Measurements from ENCODE around the gene RCBTB1.

DNA sequence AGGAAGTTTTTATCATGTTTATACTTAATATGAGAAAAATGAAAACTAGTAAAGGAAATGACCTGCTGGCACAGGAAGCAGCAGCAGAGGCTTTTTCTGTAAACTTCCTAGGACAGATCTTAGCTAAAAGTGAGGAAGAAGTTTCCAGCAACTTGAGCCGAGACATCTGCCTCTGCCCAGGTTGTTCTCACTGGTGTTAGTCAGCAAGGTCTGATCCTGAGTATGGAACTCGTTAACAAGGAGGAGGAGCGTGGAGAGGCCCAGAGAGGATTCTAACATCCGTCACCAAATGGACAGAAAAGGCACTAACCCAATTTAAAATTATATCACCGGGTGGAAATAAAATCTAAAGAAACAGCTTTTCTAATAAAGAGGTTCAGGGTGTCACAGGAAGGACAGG is 46.0 kb downstream of the RCBTB1 start:
- TF ChIP-seq, protein P1, sequence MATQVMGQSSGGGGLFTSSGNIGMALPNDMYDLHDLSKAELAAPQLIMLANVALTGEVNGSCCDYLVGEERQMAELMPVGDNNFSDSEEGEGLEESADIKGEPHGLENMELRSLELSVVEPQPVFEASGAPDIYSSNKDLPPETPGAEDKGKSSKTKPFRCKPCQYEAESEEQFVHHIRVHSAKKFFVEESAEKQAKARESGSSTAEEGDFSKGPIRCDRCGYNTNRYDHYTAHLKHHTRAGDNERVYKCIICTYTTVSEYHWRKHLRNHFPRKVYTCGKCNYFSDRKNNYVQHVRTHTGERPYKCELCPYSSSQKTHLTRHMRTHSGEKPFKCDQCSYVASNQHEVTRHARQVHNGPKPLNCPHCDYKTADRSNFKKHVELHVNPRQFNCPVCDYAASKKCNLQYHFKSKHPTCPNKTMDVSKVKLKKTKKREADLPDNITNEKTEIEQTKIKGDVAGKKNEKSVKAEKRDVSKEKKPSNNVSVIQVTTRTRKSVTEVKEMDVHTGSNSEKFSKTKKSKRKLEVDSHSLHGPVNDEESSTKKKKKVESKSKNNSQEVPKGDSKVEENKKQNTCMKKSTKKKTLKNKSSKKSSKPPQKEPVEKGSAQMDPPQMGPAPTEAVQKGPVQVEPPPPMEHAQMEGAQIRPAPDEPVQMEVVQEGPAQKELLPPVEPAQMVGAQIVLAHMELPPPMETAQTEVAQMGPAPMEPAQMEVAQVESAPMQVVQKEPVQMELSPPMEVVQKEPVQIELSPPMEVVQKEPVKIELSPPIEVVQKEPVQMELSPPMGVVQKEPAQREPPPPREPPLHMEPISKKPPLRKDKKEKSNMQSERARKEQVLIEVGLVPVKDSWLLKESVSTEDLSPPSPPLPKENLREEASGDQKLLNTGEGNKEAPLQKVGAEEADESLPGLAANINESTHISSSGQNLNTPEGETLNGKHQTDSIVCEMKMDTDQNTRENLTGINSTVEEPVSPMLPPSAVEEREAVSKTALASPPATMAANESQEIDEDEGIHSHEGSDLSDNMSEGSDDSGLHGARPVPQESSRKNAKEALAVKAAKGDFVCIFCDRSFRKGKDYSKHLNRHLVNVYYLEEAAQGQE (IDR thresholded peaks at IDR 0.05; ENCODE audit: insufficient read depth in 1 of 2, low read depth in 2 of 2, low read length in 2 of 2), result no peak
- TF ChIP-seq POLR2AphosphoS5 (IDR thresholded peaks at IDR 0.05; ENCODE audit: low read depth, low read length), result no peak
- TF ChIP-seq SIN3A (IDR thresholded peaks at IDR 0.05; ENCODE audit: borderline replicate concordance, insufficient read depth, low read length), result no peak
- TF ChIP-seq FOXP2 (optimal IDR thresholded peaks at IDR 0.05; ENCODE audit: borderline replicate concordance, extremely low read depth, extremely low read length, insufficient read depth), result no peak
- TF ChIP-seq TAF1 (IDR thresholded peaks at IDR 0.05; ENCODE audit: borderline replicate concordance, insufficient read depth, low read length), result no peak
